HL-60/S4 treated with retinoic acid at 250 ng/mL for 4 days and 3 days (cell line): ENCODE measurements around the gene MCM6.
"Not testable (repeated sequence)": the region's sequence is repeated elsewhere in the genome, so short reads cannot be mapped to it uniquely, and the experiment has no call there.

Experiments used
- in situ Hi-C: fragments of 300-500 bp; cut with MboI; formaldehyde crosslinking; loops from 2 replicates; pipeline ENCODE4 v1.7.0; 2022; ENCODE audit warnings: low sequenced_read_pairs

MCM6 gene

DNA sequence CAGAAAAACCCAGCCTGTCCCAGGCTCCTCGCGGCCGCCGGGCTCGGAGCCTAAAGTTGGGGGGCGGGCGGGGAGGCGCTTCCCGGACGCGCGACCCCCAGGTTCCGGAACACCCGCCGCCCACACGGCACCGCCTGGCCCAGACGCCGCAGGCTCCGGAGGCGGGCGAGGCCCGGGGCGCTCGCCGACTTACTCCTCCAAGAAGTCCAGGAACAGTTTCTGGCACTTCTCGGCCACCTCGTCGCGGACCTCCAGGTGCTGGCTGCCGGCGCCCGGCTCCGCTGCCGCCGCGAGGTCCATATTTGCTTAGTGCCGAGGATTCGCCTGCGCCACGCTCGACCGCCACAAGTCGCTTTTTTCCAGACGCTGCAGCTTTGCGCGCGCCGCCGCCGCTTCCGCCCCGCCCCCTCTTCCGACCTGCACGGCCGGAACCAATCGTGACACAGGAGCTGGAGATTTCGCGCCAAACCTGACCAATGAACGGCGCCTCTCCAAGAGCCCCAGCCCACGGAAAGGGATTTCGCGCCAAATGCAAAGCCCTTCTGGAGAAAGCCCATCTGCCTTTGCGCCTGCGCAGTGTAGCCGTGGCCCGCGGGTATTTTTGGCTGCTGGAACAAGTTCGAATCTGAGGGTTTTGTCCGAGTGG is at the start of gene MCM6:
Gene MCM6 (minus strand): TSS at position 378 of the 646 bp plus-strand sequence. CDS start 78 bp downstream, at position 300.
- in situ Hi-C loops, result no loop called here

DNA sequence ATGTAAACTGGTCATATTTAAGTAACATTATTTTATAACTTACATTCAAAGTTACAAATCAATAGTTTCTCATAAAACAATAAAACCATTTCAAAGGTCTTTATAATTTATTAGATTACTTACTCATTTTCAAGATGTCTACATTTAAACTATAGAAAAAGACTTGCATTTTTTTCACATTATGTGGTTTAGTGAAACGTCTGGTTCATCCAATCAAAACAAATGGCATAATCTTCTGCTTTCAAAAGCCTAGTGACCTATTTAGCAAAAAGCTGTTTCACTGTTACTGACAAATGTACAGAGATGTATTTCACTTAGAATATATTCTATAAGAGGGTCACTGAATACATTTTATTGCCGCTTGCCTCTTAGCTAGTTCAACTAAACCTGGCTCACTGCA is 49.3 kb upstream of the MCM6 start:
- in situ Hi-C loops, result no loop called here

DNA sequence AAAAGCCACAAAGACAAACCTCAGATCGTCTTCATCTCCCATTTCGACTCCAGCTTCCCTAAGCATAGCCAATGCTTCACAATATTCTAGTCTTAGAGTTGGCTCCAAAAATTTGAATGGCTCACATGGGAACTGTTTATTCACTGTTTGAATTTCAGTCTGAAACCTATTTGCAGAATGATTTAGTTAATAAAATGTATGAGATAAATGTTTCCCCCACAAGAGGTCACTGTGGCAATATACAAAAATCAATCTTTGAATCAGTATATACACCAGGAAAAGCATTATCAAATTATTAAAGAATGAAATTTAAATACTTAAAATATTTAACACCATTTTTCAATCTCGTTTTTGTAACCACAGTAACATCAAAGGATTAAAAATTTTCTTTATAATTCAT is 40.0 kb upstream of the MCM6 start:
- in situ Hi-C loops, result loop anchor here (5.0 kb wide), 1 partner anchor 466 kb away; no protein-coding TSS in a partner anchor

DNA sequence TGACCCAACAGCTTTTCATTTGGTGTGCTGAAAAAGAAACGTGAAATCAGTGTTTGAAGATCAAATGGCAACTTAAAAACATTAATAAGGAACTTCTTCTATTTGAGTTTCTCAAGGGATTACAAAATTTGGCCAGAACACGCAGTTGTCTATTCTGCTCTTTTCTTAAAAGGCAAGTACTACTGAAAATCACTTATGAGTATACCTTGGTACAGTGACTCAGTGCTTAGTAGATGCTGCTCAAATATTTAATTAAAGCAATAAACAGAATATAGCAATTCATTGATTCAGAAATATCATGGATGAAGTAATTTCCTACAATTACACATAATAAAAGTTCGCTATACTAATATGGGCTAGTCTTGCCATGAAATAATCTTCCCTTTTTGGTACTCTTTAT is 38.2 kb upstream of the MCM6 start:
- in situ Hi-C loops, result no loop called here

DNA sequence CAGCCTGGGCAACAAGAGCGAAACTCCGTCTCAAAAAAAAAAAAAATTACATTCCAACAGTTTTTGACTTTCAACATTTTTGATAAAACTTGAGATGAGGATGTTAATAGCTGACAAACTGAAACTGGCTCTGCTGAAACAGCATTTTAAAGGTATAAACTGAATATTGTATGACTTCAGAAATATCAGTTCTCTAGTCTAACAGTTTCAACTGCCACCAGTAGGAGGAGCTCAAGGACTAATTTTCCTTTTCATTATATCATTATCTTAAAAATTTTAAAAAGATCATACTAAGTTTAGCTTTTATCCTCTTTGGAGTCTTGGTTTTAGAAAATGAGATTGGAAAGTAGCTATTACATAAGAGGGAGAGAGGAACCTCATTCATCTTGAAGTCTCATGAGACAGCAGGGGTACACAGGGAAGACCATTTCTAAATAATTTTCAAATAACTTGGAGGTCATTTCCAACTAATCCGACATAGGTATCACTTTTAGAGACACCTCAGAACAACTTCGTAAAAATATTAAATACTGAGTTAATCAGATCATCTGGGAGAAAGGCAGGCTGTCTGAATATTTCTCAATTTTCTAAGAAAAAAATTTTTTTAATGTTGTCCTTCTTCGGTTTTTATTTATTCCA is 37.6 kb upstream of the MCM6 start:
- in situ Hi-C loops, result no loop called here

DNA sequence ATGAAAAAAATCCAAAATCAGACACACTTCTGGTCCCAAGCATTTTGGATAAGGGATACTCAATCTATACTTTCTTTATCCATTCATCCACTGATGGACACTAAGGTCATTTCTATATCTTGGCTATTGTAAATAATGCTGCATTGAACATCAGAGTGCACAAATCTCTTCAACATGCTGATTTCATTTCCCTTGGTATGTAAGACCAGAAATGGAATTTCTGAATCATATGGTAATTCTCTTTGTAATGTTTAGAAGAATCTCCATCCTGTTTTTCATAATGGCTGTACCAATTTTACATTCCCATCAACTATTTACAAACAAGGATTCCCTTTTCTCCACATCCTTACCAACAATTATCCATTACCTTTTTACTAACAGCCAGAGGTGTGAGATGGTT is 33.7 kb upstream of the MCM6 start:
- in situ Hi-C loops, result no loop called here

DNA sequence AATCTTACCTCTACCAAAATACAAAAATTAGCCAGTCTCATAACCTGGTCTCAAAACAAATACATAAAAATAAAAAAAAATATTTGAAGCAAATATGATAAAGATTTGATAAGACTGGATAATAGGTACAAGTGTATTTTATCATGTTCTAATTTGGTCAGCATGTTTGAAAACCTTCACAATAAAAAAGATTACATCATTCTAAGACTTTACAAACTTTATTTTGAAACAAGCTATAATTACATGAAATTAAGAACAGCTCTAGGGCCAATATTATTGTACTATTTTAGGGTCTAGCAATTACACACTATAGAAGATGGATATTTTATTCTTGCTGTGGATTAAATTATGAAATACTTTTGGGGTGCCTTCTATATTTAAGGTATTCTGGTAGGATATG is 29.4 kb upstream of the MCM6 start:
- in situ Hi-C loops, result no loop called here

DNA sequence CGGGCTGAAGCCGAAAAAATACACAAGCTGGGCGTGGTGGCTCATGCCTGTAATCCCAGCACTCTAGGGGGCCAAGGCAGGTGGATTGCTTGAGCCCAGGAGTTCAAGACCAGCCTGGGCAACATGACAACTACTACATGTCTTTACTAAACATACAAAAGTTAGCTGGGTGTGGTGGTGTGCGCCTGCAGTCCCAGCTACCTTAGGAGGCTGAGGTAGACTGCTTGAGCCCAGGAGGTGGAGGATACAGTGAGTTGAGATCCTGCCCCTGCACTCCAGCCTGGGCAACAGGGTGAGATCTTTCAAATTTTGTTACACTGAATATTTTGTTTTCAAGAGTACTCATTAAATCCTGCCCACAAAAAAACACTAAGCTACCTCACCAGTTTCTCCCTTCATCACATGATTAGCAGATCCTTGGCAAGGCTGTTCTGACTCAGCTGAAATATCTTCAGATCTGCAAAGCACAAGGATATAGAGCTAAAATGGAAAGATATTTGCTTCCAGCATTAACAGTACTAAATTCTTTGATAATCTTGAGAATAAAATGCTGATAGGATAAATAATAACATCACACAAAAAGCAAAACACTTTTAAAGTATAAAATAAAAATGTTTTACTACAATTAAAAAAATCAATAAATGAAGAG is 28.2 kb upstream of the MCM6 start:
- in situ Hi-C loops, result no loop called here

DNA sequence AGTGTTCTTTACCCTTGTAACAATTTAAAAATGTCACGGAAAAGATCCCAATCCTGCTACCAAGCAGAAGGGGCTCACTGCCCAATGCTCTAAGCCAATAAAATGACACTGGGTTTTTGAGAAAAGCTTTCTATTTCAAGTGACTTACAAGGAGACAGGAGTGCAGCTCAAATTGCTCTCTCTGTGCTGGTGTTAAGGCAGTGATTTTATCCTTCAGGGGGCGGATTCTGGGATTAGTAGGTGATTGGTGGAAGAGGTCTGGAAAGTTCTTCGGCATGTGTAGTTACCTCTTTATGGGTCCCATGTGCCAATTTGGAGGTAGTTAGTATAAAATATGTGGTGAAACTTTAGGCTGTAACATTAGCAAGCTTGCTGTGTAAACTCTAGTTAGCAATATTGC is 27.4 kb upstream of the MCM6 start:
- in situ Hi-C loops, result no loop called here

DNA sequence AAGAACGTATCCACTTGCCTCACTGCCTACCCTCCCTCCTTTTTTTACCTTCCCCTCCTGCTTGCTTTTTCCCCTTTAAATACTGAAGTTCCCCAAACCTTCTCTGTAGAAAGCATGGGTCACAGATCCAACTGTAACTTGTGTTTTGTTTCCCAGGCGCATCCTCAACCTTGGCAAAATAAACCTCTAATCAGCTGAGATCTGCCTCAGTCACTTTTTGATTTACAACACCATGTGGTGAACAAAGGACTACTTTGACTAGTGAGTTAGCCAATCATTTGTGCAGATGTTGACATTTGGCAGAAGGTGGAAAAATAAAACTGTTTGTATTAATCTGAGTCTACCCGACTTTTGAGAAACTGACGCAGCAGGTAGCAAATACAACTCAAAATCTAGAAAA is 23.3 kb upstream of the MCM6 start:
- in situ Hi-C loops, result no loop called here

DNA sequence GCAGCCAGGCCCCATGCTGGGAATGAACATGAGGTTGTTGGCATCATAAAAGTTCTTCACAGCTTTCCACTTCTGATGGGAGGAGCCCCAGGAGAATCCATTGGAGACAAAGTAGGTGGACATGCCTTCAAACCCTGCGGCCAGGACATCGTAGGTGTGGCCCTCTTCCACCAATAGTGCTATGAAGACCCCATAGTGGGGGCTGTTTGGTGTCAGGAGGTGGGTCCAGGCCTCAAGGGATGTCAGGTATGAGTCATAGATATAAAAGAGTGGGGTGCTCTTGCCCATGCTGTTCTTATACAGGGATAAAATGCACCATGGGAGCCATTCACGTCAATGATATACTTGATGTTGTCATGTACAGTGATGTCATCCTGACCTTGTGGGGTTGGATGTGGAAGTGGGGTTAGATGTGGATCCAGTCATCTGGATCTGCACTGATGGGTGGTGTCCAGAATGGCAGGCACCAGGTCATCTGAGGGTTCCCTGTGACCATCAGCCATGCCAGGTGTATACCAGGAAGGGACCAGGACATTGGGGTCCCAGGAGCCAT is 22.1 kb upstream of the MCM6 start:
- in situ Hi-C loops, result no loop called here

DNA sequence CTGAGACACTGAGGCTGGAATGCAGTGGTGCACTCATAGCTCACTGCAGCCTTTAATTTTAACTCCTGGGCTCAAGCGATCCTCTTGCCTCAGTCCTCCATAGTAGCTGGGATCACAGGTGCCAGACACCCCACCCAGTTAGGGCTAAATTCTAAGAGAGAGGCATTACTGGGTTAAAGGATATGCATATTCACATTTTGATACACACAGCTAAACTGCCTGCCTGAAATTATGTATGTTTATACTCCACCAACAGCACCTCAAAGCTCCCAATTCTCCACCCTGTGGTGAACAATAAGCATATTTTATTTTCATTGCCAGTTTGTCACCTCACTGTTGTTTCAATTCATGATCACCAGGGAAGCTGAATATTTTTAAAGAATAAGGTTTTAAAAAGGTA is 18.7 kb upstream of the MCM6 start:
- in situ Hi-C loops, result no loop called here

DNA sequence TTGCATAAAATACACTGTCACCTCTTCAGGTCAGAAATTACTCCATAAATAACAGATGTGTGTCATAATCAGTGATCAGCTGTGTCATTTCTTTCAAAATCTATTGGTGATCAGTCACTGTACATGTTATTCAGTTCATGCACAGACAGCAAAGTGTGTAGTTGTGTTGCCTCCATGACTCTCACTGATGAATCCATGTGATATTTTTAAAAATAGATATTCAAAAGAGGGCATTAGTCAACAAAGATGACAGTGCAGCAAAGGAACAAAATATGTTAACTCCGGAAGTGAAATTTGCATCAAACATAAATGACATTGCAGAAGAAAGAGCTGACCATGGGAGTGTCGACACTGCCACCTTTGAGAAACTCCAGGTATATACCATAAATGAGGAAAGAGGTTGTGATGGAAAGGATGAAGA is 17.1 kb upstream of the MCM6 start:
- in situ Hi-C loops, result no loop called here

DNA sequence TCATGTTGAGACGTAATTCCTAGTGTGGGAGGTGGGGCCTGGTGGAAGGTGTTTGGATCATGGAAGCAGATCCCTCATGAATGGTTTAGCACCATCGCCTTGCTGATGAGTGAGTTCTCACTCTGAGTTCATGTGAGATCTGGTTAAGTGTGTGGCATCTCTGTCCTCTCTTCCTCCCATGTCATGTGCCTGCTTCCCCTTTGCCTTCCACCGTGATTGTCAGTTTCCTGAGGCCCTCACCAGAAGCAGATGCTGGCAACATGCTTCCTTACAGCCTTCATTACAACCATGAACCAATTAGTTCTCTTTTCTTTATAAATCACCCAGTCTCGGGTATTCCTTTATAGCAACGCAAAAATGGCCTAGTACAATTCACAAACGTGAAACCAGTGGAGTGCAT is 14.6 kb upstream of the MCM6 start:
- in situ Hi-C loops, result no loop called here

DNA sequence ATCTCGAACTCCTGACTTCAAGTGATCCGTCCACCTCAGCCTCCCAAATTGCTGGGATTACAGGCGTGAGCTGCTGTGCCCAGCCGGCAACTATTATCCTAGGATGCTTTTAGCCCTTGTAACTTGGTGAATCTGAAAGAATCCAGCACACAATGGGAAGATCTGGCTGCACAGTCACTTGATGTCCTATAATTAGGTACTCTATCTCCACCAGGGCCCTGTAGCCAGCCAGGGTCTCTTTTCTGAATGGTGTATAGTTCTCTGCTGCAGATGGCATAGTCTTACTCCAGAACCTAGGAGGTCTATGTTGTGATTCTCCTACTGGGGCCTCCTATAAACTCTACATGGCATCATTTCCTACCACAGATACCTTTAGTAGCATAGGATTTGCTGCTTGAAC is 13.9 kb upstream of the MCM6 start:
- in situ Hi-C loops, result no loop called here

DNA sequence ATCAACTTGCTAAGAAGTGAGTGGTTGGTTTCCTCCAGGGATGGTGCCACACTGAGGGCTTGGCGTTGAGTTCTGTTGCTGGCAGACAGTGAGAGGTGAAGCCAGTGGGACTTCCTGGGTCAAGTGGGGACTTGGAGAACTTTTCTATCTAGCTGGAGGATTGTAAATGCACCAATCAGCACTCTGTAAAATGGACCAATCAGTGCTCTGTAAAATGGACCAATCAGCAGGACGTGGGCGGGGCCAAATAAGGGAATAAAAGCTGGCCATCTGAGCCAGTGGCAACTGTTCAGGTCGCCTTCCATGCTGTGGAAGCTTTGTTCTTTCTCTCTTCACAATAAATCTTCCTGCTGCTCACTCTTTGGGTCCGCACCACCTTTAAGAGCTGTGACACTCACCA is 12.3 kb upstream of the MCM6 start:
- in situ Hi-C loops, result not testable (repeated sequence)

DNA sequence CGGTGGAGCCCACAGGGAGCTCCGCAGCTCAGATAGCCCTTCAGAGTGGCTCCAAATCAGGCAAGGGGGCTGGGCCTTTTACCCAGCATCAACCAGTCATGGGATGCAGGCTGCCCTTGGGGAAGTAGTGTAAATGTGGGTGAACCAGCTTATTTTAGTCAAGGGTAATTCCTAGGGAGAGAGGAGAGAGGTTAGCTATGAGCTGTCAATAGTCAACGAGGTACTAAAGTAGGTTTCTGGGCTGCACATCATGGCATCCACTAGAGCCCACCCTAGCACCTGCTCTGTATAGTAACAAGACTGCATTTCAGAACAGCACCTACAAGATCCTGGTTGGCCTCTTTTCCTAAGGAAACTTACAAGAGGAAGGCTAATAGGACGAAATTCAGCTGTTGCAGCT is 9.5 kb upstream of the MCM6 start:
- in situ Hi-C loops, result no loop called here

DNA sequence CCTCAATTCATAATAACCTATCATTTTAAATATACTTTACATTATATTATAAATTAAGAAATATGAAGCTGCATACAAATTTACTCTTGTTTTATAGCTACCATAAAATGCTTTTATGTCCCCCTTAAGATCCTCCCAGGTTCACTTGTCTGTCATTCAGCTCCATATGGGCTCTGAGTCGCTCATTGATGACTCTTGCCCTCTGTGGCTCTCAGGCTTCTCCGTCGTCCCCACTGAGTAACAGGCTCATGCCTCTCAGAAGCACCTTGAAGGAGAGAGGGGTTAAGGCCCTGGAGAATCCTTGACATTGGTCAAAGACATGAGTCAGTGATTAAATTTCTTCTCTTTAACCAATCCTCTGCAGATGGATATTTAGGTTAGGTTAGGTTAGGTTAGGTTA is 6.2 kb upstream of the MCM6 start:
- in situ Hi-C loops, result no loop called here

DNA sequence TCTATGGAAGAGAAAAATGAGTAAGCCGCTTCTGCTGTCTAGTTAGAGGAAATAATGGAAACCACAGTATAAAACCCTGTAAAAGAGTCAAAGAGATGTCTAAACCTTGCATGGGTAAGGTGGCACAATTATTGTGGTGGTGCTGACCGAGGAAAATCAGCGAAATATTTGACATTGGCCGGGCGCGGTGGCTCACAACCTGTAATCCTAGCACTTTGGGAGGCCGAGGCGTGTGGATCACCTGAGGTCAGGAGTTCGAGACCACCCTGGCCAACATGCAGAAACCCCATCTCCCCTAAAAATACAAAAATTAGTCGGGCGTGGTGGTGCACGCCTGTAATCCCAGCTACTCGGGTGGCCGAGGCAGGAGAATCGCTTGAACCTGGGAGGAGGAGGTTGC is 527 bp upstream of the MCM6 start:
- in situ Hi-C loops, result not testable (repeated sequence)

DNA sequence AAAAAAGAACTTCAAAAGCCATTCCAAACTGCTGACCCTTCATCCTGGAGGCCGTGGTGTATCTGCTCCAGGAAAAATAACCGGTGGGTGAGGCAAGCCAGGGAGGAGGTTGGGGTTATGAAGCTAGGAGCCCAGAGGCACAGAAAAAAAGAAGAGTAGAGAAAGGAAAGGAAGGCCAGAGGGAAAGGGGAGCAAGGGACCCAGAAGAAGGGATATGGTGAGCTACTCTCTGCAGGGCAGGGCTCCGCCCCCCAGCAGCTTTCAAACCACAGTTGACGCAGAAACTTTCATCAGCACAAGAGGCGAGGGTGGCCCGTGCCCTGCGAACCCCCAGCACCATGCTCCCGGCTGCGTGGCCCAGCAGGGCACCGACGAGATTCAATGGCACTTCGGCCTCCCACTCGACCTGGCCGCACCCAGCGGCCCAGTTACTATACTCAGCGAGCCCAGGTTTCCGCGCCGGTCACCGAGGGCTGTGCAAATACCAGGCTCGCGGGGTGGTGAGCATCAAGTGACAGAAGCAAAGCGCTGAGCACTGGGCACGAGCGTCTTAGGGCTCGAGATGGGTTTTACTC is 665 bp downstream of the MCM6 start:
- in situ Hi-C loops, result no loop called here

DNA sequence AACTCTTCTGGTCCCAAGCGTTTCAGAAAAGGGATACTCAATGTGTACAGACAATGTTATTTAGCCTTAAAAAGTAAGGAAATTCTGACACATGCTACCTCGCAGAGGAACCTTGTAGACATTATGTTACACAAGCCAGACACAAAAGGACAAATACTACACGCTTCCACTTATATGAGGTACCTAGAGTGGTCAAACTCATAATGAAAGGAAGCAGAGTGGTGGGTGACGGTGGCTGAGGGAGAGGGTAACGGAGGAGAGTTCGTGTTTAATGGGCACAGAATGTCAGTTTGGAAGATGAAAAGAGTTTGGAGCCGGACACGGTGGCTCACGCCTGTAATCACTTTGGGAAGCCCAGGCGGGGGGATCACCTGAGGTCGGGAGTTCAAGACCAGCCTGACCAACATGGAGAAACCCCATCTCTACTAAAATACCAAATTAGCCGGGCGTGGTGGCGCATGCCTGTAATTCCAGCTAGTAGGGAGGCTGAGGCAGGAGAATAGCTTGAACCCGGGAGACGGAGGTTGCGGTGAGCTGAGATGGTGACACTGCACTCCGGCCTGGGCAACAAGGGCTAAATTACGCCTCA is 1.4 kb downstream of the MCM6 start:
- in situ Hi-C loops, result no loop called here
